OCI-LY7 (cell line): ENCODE data around the gene GRHL3.

Experiments
- CTCF ChIP-seq: fragments of 200-600 bp; sonication (generic); conservative IDR thresholded peaks from 2 replicates; pipeline ENCODE4 v1.5.1; 2014; ENCODE audit warnings: mild to moderate bottlenecking, antibody characterized with exemption, low read length, moderate library complexity, mixed read lengths
- EZH2phosphoT487 ChIP-seq: fragments of 200-600 bp; sonication (generic); IDR thresholded peaks from 2 replicates; pipeline ENCODE4 v1.6.1; 2018; ENCODE audit warnings: low read depth, borderline replicate concordance, mild to moderate bottlenecking, mixed run types, antibody characterized with exemption, low read length, moderate library complexity, mixed read lengths

GRCh38 chr1:24299901-24300300 lies 19.3 kb upstream of the GRHL3 start:
- TF ChIP-seq CTCF (no peak), EZH2phosphoT487 (no peak)
